Tibial nerve (tissue), 4 donors: Measurements from ENCODE around the gene IRAK4. TPM values are rescaled to one million over a fixed set of nuclear protein-coding genes. Genes with fewer than 3 reads are reported as not detected.

Source experiments
- DNase-seq, 2 donors: peaks; one replicate each; pipeline ENCODE4 v3.0.0-alpha.2; 2019; ENCODE audit warnings: low spot score in 2 of 2
- H3K27ac ChIP-seq, 4 donors: fragments of 200-600 bp; sonication (generic) in 3 of 4; one replicate each; pipeline ENCODE4 v1.5.1; 2017 to 2019; ENCODE audit warnings: mild to moderate bottlenecking in 1 of 4
- H3K27me3 ChIP-seq, 2 donors: fragments of 200-600 bp; sonication (generic) in 1 of 2; one replicate each; pipeline versions ENCODE4 v1.5.1 to v1.6.0; 2017 to 2019
- H3K36me3 ChIP-seq, 3 donors: fragments of 200-600 bp; sonication (generic); one replicate each; pipeline ENCODE4 v1.5.1; 2018 to 2019
- H3K4me1 ChIP-seq, 4 donors: fragments of 200-600 bp; sonication (generic) in 3 of 4; one replicate each; pipeline ENCODE4 v1.5.1; 2017 to 2019
- H3K4me3 ChIP-seq, 4 donors: fragments of 200-600 bp; sonication (generic) in 3 of 4; one replicate each; pipeline ENCODE4 v1.5.1; 2017 to 2019; ENCODE audit warnings: mild to moderate bottlenecking in 1 of 4, moderate library complexity in 1 of 4
- H3K9me3 ChIP-seq, 4 donors: fragments of 200-600 bp; sonication (generic) in 3 of 4; one replicate each; pipeline ENCODE4 v1.5.1; 2017 to 2019
- CTCF ChIP-seq, 5 experiments: fragments of 200-600 bp in 3 of 5; fragments of 450-650 bp in 2 of 5; sonication (generic) in 3 of 5; IDR thresholded peaks; one replicate each; pipeline ENCODE4 v1.5.1; 2016 to 2019; ENCODE audit warnings: antibody characterized with exemption in 5 of 5, mild to moderate bottlenecking in 3 of 5, moderate library complexity in 2 of 5
- EP300 ChIP-seq, 2 donors: sonication (generic); formaldehyde crosslinking; IDR thresholded peaks; one replicate each; pipeline ENCODE4 v1.6.1; 2017; ENCODE audit warnings: antibody characterized with exemption in 2 of 2, mild to moderate bottlenecking in 1 of 2
- POLR2A ChIP-seq, 2 donors: fragments of 450-650 bp; IDR thresholded peaks; one replicate each; pipeline ENCODE4 v1.6.1; 2017; ENCODE audit warnings: antibody characterized with exemption in 2 of 2, mild to moderate bottlenecking in 2 of 2, moderate library complexity in 2 of 2
- WGBS, 2 donors: methylation state at CpG; one replicate each; pipeline ENCODE4 v1.1.5; 2018; 5-methylcytosine and 5-hydroxymethylcytosine counted together
- total RNA-seq, 4 donors: library from RNA; depleted of rRNA; stranded (reverse); fragments of >200 nt; gene quantifications; one replicate each; pipeline ENCODE4 v1.1.0, GENCODE V29; 2016

Gene IRAK4
- total RNA-seq, 4 donors from 2014 or later, result 16.3 to 24.6 (median 22.4) TPM

DNA sequence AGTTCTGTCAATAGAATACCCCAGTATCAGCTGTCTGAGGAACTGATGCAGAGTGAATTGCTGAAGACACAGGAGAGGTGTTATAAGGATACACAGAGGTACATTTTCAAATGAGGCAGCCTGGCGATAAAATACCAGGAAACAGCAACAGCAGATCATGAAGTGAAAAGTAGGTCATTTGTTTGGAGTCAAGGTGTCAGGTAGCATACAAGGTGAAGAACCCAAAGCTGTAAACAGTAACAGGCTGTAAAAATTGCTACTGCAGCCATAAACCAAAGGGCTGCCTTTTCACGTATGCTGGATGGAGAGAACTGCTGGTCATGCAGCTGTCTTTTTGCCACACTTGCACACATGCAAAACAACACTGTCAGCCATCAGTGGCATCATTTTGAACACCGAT is 56.7 kb downstream of the IRAK4 start:
- no peak for DNase-seq
- WGBS, 2 donors, result 52 to 64% methylated on average over 3 of the region's 3 CpGs
- no peaks in the 10 kb centered on the region for H3K4me1 ChIP-seq
- no peaks in the 10 kb centered on the region for H3K36me3 ChIP-seq
- TF ChIP-seq EP300 (IDR thresholded peaks at IDR 0.05) (no peak), POLR2A (IDR thresholded peaks at IDR 0.05) (no peak), CTCF (IDR thresholded peaks at IDR 0.05) (no peak)
- no peaks in the 10 kb centered on the region for H3K9me3 ChIP-seq
- no peaks in the 10 kb centered on the region for H3K27me3 ChIP-seq
- H3K4me3 ChIP-seq, result no peak overlapping the region
- no peak overlapping the region for H3K27ac ChIP-seq

GRCh38 chr12:43816168-43816567 is 57.4 kb downstream of the IRAK4 start:
- Histone ChIP-seq H3K9me3 (no peaks in the 10 kb centered on the region), H3K27me3 (no peaks in the 10 kb centered on the region), H3K4me1 (no peaks in the 10 kb centered on the region), H3K27ac (no peak overlapping the region), H3K4me3 (no peak overlapping the region), H3K36me3 (no peaks in the 10 kb centered on the region)
- WGBS, 2 donors, result 72 to 81% methylated on average over 3 of the region's 3 CpGs
- DNase-seq, result no peak
- TF ChIP-seq CTCF (IDR thresholded peaks at IDR 0.05), result no peak
- no peak for TF ChIP-seq POLR2A (IDR thresholded peaks at IDR 0.05)
- no peak for TF ChIP-seq EP300 (IDR thresholded peaks at IDR 0.05)

- Histone ChIP-seq H3K36me3 (no peaks in the 10 kb centered on the region), H3K4me3 (no peak overlapping the region), H3K9me3 (no peaks in the 10 kb centered on the region), H3K27me3 (no peaks in the 10 kb centered on the region), H3K27ac (no peak overlapping the region), H3K4me1 (peaks cover 0 to 1% (median under 1%) of the 10 kb centered on the region in 4 donors)
- TF ChIP-seq POLR2A (IDR thresholded peaks at IDR 0.05), result no peak
- no peak for TF ChIP-seq CTCF (IDR thresholded peaks at IDR 0.05)
- TF ChIP-seq EP300 (IDR thresholded peaks at IDR 0.05), result no peak
- DNase-seq, result no peak
- 92 to 94% methylated on average over 8 of the region's 8 CpGs for WGBS, 2 donors
Measured at GRCh38 chr12:43824207-43824775, 65.5 kb downstream of the IRAK4 start.

- H3K27ac ChIP-seq, result no peak overlapping the region
- TF ChIP-seq POLR2A (IDR thresholded peaks at IDR 0.05) (no peak), EP300 (IDR thresholded peaks at IDR 0.05) (no peak), CTCF (IDR thresholded peaks at IDR 0.05) (no peak)
- WGBS, 2 donors, result 76 to 90% methylated on average over 3 of the region's 3 CpGs
- DNase-seq, result no peak
- H3K27me3 ChIP-seq, result no peaks in the 10 kb centered on the region
- H3K4me1 ChIP-seq, result peaks cover 0 to 6% (median 2%) of the 10 kb centered on the region in 4 donors
- H3K9me3 ChIP-seq, result no peaks in the 10 kb centered on the region
- H3K36me3 ChIP-seq, result no peaks in the 10 kb centered on the region
- H3K4me3 ChIP-seq, result no peak overlapping the region
Measured at GRCh38 chr12:43826681-43827080, 67.9 kb downstream of the IRAK4 start.

DNA sequence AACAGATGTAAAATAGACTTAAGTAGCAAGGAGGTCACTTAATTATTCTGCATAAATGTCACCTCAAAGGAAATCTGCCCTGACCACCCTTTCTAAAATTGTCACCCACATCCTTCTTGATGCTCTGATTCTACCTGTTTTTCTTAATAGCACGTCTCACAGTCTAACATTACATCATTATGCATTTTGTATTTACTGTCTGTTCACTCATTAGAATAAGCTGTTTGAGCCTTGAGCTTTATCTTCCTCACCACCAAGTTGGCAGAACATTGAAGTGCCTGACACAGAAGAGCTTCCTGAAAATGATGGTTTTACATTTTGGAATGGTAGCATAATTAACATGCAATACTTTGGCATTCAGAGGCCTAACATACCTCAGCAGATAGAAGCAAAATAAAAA is 68.3 kb downstream of the IRAK4 start:
- no peak overlapping the region for H3K4me3 ChIP-seq
- H3K27ac ChIP-seq, result no peak overlapping the region
- DNase-seq, result no peak
- H3K27me3 ChIP-seq, result no peaks in the 10 kb centered on the region
- TF ChIP-seq EP300 (IDR thresholded peaks at IDR 0.05) (no peak), POLR2A (IDR thresholded peaks at IDR 0.05) (no peak), CTCF (IDR thresholded peaks at IDR 0.05) (no peak)
- no peaks in the 10 kb centered on the region for H3K9me3 ChIP-seq
- peaks cover 0 to 6% (median 2%) of the 10 kb centered on the region in 4 donors for H3K4me1 ChIP-seq
- H3K36me3 ChIP-seq, result no peaks in the 10 kb centered on the region
- WGBS, 2 donors, result 83 to 91% methylated on average over 1 of the region's 1 CpG
